ENCODE data around the gene NAGK.
"Not testable (repeated sequence)": the region's sequence is repeated elsewhere in the genome, so short reads cannot be mapped to it uniquely, and the experiment has no call there.

- TF ChIP-seq CTCF, POLR2A (IDR thresholded peaks at IDR 0.05): not testable (repeated sequence)
These were observed 15.4 kb downstream of the NAGK start for GRCh38 chr2:71083752-71084312.

All from Peyer's patch (tissue), 4 donors.